Measurements from ENCODE around the gene CTNNAL1. TPM values are rescaled to one million over a fixed set of nuclear protein-coding genes. Genes with fewer than 3 reads are reported as not detected.
"Not testable (repeated sequence)": the region's sequence is repeated elsewhere in the genome, so short reads cannot be mapped to it uniquely, and the experiment has no call there.

The CTNNAL1 gene
- total and polyA plus RNA-seq, 8 donors, result 15.6 to 87.0 (median 53.7) TPM

GRCh38 chr9:108924466-108924865, 88.8 kb downstream of the CTNNAL1 start:
- no peak for DNase-seq
- no peak overlapping the region for H3K4me3 ChIP-seq
- H3K27ac ChIP-seq, result no peak overlapping the region
- TF ChIP-seq POLR2A (IDR thresholded peaks at IDR 0.05), result no peak
- TF ChIP-seq CTCF (IDR thresholded peaks at IDR 0.05), result no peak
- TF ChIP-seq EP300 (IDR thresholded peaks at IDR 0.05), result no peak
- TF ChIP-seq POLR2AphosphoS5 (IDR thresholded peaks at IDR 0.05), result no peak
- no peaks in the 10 kb centered on the region for H3K4me1 ChIP-seq
- no peaks in the 10 kb centered on the region for H3K27me3 ChIP-seq
- no peaks in the 10 kb centered on the region for H3K9me3 ChIP-seq
- H3K36me3 ChIP-seq, result peaks cover 40 to 100% (median 98%) of the 10 kb centered on the region in 4 donors
- intact Hi-C loops (cut with DNase I; ENCODE audit: low total_unique reads), result no loop called here

DNA sequence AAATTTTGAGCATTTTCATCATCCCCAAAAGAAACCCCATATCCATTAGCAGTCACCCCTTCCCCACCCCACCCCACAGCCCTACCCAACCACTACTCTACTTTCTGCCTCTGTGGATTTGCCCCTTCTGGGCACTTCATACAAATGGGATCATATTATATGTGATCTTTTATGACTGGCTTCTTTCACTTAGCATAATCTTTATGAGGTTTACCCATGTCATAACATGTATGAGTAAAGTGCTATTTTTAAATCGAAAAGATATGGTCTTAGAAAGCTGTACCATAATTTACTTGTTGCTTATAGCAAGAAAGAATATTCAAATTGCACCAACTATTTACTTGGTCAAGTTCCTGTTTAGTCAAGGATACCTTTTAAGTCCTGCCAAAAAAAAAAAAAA, 92.1 kb downstream of the CTNNAL1 start:
- TF ChIP-seq CTCF (IDR thresholded peaks at IDR 0.05) (no peak), POLR2A (IDR thresholded peaks at IDR 0.05) (no peak), POLR2AphosphoS5 (IDR thresholded peaks at IDR 0.05) (no peak), EP300 (IDR thresholded peaks at IDR 0.05) (no peak)
- no peaks in the 10 kb centered on the region for H3K27me3 ChIP-seq
- no peak overlapping the region for H3K4me3 ChIP-seq
- WGBS, 5 donors, result 90 to 96% (median 93%) methylated on average over 1 of the region's 1 CpG
- no peaks in the 10 kb centered on the region for H3K9me3 ChIP-seq
- intact Hi-C loops (cut with DNase I; ENCODE audit: low total_unique reads), result no loop called here
- no peak for DNase-seq
- H3K36me3 ChIP-seq, result peaks cover 45 to 100% (median 99%) of the 10 kb centered on the region in 4 donors
- H3K27ac ChIP-seq, result no peak overlapping the region
- H3K4me1 ChIP-seq, result no peaks in the 10 kb centered on the region

DNA sequence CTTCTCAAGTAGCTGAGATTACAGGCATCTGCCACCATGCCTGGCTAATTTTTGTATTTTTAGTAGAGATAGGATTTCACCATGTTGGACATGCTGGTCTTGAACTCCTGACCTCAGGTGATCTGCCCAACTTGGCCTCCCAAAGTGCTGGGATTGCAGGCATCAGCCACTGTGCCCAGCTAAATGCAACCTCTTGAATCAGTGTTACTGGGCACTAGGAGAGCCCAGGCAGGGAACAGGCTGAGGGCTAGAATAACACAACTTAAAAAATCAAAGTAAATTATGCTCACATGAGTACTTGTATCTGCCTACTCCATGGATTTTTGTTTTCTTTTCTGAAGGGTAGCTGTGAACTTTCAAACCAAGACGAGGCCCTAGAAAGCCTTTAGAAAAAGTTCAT, 92.9 kb downstream of the CTNNAL1 start:
- H3K9me3 ChIP-seq; H3K4me1 ChIP-seq; DNase-seq; intact Hi-C loops (cut with DNase I; ENCODE audit: low total_unique reads); H3K27ac ChIP-seq; H3K4me3 ChIP-seq; H3K27me3 ChIP-seq: not testable (repeated sequence)
- WGBS, 5 donors, result 82 to 97% (median 94%) methylated on average over 1 of the region's 1 CpG
- H3K36me3 ChIP-seq, result peaks cover 42 to 100% (median 99%) of the 10 kb centered on the region in 4 donors

GRCh38 chr9:108919517-108919916, 93.8 kb downstream of the CTNNAL1 start:
- no peak overlapping the region for H3K4me3 ChIP-seq
- 80 to 88% (median 85%) methylated on average over 6 of the region's 6 CpGs for WGBS, 5 donors
- no peaks in the 10 kb centered on the region for H3K27me3 ChIP-seq
- intact Hi-C loops (cut with DNase I; ENCODE audit: low total_unique reads), result no loop called here
- no peak overlapping the region for H3K27ac ChIP-seq
- peaks cover 40 to 100% (median 99%) of the 10 kb centered on the region in 4 donors for H3K36me3 ChIP-seq
- no peak for TF ChIP-seq CTCF (IDR thresholded peaks at IDR 0.05)
- no peak for TF ChIP-seq EP300 (IDR thresholded peaks at IDR 0.05)
- TF ChIP-seq POLR2AphosphoS5 (IDR thresholded peaks at IDR 0.05), result no peak
- no peak for TF ChIP-seq POLR2A (IDR thresholded peaks at IDR 0.05)
- no peaks in the 10 kb centered on the region for H3K9me3 ChIP-seq
- DNase-seq, result peak in 1 of 2 donors; percentile 7
- no peaks in the 10 kb centered on the region for H3K4me1 ChIP-seq

GRCh38 chr9:108913391-108913790, 99.9 kb downstream of the CTNNAL1 start:
- 81 to 97% (median 94%) methylated on average over 5 of the region's 5 CpGs for WGBS, 5 donors
- Histone ChIP-seq H3K27me3 (no peaks in the 10 kb centered on the region), H3K4me3 (no peak overlapping the region), H3K9me3 (no peaks in the 10 kb centered on the region), H3K4me1 (no peaks in the 10 kb centered on the region), H3K36me3 (peaks cover 48 to 100% (median 98%) of the 10 kb centered on the region in 4 donors), H3K27ac (no peak overlapping the region)
- DNase-seq, result no peak
- intact Hi-C loops (cut with DNase I; ENCODE audit: low total_unique reads), result no loop called here
- TF ChIP-seq CTCF (IDR thresholded peaks at IDR 0.05), result no peak
- no peak for TF ChIP-seq POLR2A (IDR thresholded peaks at IDR 0.05)
- TF ChIP-seq EP300 (IDR thresholded peaks at IDR 0.05), result no peak
- no peak for TF ChIP-seq POLR2AphosphoS5 (IDR thresholded peaks at IDR 0.05)

All from stomach (tissue), 9 donors.